BLaER1 (cell line): ENCODE measurements around the gene GABBR2.

Experiments used
- H3K27ac ChIP-seq: shearing (Covaris generic); formaldehyde crosslinking; 2 replicates; pipeline ENCODE4 v1.8.1; 2022
- H3K27me3 ChIP-seq: shearing (Covaris generic); formaldehyde crosslinking; 2 replicates; pipeline ENCODE4 v1.8.1; 2022
- H3K36me3 ChIP-seq: shearing (Covaris generic); formaldehyde crosslinking; 2 replicates; pipeline ENCODE4 v1.8.1; 2022
- H3K4me1 ChIP-seq: shearing (Covaris generic); formaldehyde crosslinking; 2 replicates; pipeline ENCODE4 v1.8.1; 2022
- H3K4me2 ChIP-seq: shearing (Covaris generic); formaldehyde crosslinking; 2 replicates; pipeline ENCODE4 v1.8.1; 2022
- H3K4me3 ChIP-seq: shearing (Covaris generic); formaldehyde crosslinking; 2 replicates; pipeline ENCODE4 v1.8.1; 2022
- H3K9ac ChIP-seq: shearing (Covaris generic); formaldehyde crosslinking; 2 replicates; pipeline ENCODE4 v1.8.1; 2022
- H3K9me3 ChIP-seq: shearing (Covaris generic); formaldehyde crosslinking; 2 replicates; pipeline ENCODE4 v1.8.1; 2022
- H4K20me1 ChIP-seq: shearing (Covaris generic); formaldehyde crosslinking; 2 replicates; pipeline ENCODE4 v1.8.1; 2022
- Cebpa-rat ChIP-seq: shearing (Covaris generic); IDR thresholded peaks from 2 replicates; pipeline ENCODE4 v1.8.1; 2022

GABBR2 gene

DNA sequence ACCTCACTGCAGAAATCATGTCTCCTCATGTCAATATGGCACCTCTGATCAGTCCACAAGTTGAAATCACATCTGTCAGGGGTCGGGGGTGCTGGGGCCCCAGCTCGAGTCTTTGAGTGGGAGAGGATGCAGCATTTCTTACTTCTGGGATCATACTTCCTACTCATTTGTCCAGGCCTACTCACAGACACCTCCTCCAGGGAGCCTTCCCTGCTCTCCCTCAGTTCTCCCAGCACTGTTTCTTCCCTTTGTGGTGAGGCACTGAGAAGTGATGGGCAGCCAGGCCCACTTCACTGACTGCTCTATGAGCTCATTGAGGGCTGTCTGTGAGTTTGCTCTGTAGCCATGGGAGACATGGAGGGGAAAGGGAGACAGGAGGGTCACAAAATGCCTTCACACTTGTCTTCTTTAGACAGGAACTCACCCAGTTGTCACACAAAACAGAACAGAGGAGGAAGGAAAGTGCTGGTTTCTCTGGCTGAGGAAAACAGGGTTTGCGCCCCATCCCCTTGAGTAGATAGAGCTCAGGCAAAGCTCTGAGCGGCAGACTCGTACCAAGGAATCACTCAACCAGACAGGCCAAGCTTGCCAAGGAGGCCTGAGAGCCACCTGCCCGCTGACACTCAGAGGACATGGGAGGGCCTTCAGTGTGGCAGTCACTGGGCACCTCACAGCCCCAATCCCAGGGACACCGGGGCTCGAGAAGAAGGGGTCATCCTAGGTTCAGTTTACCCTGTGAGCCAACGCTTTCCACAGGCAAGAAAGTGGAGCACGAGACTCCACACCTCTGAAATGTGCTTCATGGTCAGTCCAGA is 152.9 kb downstream of the GABBR2 start:
- Histone ChIP-seq H3K9ac (no peak overlapping the region), H3K4me2 (no peak overlapping the region), H3K9me3 (no peaks in the 10 kb centered on the region), H3K4me1 (no peaks in the 10 kb centered on the region), H4K20me1 (no peaks in the 10 kb centered on the region), H3K27ac (no peak overlapping the region), H3K36me3 (no peaks in the 10 kb centered on the region), H3K4me3 (no peak overlapping the region), H3K27me3 (no peaks in the 10 kb centered on the region)
- TF ChIP-seq Cebpa-rat = no peak

DNA sequence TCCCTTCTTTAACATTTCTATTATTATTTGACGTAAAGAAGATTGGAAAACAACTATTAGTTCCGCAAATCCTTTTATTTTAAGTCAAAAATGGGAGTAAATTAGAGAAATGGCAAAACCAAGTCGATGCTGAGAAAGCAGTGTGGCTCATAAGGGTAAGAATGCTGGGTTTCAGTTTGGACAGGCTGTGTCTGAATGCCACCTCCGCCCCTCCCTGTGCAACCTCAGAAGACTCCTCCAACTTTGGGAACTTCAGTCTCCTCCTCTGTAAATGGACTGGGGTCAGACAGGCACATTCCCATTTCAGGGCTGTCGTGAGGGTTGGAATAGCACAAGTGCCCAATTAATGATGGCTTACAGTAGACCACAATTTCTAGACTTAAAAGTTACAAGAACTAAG is 154.0 kb downstream of the GABBR2 start:
- H3K9ac ChIP-seq = no peak overlapping the region

DNA sequence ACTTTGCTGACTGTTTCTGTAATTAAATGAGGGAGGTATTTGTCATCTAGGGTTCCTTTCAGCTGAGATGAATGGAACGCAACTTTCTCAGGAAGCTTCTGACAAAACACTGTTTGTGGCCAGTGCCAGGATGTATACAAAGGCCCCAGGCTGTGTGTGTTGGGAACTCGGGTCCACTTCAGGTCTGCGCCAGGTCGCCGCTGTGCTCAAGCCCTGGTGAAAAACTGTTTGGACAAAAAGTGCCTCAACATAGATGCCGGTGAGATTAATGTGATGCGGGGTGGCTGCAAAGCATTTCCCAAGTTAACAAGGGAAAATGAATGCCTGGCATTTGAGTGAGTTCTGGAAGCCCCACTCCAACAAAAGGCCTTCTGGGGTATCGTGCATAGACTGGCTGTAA is 156.4 kb downstream of the GABBR2 start:
- Histone ChIP-seq H3K9me3 (no peaks in the 10 kb centered on the region), H3K36me3 (no peaks in the 10 kb centered on the region), H3K27me3 (no peaks in the 10 kb centered on the region), H3K4me2 (no peak overlapping the region), H3K4me1 (no peaks in the 10 kb centered on the region), H3K4me3 (no peak overlapping the region), H3K27ac (no peak overlapping the region), H3K9ac (no peak overlapping the region), H4K20me1 (no peaks in the 10 kb centered on the region)
- no peak for TF ChIP-seq Cebpa-rat

More for the DNA sequence above, 154.0 kb downstream of the GABBR2 start:
- Histone ChIP-seq H3K9me3 (no peaks in the 10 kb centered on the region), H3K36me3 (no peaks in the 10 kb centered on the region), H3K4me1 (no peaks in the 10 kb centered on the region), H3K4me3 (no peak overlapping the region), H4K20me1 (no peaks in the 10 kb centered on the region), H3K4me2 (no peak overlapping the region), H3K27me3 (no peaks in the 10 kb centered on the region), H3K27ac (no peak overlapping the region)
- TF ChIP-seq Cebpa-rat = no peak

DNA sequence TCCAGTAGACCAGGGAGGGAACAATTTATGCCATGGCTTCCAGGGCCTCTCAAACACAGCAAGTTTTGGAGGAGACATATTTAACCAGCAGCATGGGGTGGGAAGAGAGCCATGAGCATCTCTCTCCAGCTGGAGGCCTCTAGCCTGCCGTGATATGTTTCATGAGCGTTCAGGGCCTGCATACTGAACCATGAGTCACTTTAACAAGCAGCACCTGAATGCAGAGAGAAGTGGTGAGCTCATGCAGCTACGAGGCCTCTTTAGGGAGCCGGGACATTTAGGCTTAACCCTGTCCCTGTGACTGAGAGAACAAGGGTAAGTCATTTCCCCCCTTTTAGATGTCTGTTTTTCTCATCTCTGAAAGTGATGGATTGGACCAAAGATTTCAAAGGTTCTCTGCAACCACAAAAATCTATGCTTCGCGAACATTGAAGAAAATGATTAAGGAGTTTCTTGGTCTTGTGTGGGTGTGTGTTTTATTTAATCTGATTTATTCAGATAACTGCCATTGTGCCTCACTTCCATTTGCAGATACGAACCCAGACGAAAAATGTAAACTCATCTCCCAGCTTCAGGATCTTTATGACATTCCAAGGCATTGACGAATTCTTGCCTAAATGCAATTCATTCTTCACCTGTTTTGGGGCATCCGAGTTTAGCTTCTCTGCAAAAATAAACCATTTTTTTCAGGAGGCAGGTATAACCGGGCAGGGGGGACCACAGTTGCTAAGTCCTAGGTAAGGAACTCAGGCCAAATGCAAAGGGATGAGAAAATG is 157.0 kb downstream of the GABBR2 start:
- H3K9me3 ChIP-seq = no peaks in the 10 kb centered on the region
- no peak overlapping the region for H3K27ac ChIP-seq
- TF ChIP-seq Cebpa-rat = no peak
- no peaks in the 10 kb centered on the region for H3K27me3 ChIP-seq
- H4K20me1 ChIP-seq = no peaks in the 10 kb centered on the region
- H3K4me2 ChIP-seq = no peak overlapping the region
- H3K4me1 ChIP-seq = no peaks in the 10 kb centered on the region
- H3K36me3 ChIP-seq = no peaks in the 10 kb centered on the region
- H3K4me3 ChIP-seq = no peak overlapping the region
- H3K9ac ChIP-seq = no peak overlapping the region

DNA sequence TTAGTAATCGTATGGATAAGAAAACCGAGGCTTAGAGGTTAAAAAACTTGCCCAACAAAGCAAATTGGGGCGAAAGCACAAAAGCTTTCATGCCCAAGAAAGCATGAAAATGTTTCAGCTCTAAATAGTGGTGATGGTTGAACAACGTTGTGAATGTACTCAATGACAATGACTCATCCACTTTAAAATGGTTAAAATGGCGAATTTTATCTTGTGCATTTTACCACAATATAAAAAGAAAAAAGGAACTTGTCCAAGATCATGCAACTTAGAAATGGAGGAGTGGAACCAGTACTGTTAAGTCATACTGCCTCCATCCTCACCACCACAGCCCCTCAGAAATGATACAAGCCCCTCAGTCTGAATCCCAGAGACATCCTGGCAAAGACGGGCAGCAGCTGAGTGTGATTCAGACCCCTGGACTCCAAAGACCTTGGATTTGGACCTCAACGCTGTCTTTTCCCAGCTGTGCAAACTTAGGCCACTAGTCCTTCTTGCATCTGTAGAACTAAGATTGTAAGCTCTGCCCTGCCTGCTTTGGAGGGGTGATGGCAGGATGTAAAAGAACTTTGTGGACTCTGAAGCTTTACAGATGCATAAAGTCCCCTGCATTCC is 158.4 kb downstream of the GABBR2 start:
- H3K36me3 ChIP-seq = no peaks in the 10 kb centered on the region
- H3K4me2 ChIP-seq = no peak overlapping the region
- H3K4me1 ChIP-seq = no peaks in the 10 kb centered on the region
- H3K4me3 ChIP-seq = no peak overlapping the region
- H3K27ac ChIP-seq = no peak overlapping the region
- TF ChIP-seq Cebpa-rat = no peak
- no peaks in the 10 kb centered on the region for H4K20me1 ChIP-seq
- H3K9ac ChIP-seq = no peak overlapping the region
- H3K9me3 ChIP-seq = no peaks in the 10 kb centered on the region
- H3K27me3 ChIP-seq = no peaks in the 10 kb centered on the region

DNA sequence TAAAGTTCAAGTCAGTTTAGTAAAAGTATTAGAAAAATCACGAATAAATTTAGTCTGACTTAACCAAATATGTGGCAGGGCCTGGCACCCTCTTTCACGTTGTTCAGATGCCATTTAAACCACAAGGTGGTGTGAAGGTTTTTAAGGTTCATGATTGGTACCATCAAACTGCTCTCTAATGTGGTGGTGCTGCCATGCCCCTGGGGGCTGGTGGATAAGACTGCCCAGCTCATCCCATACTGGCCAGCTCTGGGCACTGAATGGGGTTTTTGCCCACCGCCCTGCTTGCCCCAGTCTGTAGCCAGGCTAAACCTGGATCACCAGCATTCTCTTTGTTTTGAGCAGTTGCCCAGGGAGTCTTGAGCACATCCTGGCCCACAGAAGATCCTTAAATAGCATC is 159.3 kb downstream of the GABBR2 start:
- no peaks in the 10 kb centered on the region for H3K27me3 ChIP-seq
- H3K4me1 ChIP-seq = no peaks in the 10 kb centered on the region
- TF ChIP-seq Cebpa-rat = no peak
- no peak overlapping the region for H3K4me2 ChIP-seq
- H3K27ac ChIP-seq = no peak overlapping the region
- H3K36me3 ChIP-seq = no peaks in the 10 kb centered on the region
- H3K9me3 ChIP-seq = no peaks in the 10 kb centered on the region
- no peak overlapping the region for H3K9ac ChIP-seq
- no peak overlapping the region for H3K4me3 ChIP-seq
- no peaks in the 10 kb centered on the region for H4K20me1 ChIP-seq

DNA sequence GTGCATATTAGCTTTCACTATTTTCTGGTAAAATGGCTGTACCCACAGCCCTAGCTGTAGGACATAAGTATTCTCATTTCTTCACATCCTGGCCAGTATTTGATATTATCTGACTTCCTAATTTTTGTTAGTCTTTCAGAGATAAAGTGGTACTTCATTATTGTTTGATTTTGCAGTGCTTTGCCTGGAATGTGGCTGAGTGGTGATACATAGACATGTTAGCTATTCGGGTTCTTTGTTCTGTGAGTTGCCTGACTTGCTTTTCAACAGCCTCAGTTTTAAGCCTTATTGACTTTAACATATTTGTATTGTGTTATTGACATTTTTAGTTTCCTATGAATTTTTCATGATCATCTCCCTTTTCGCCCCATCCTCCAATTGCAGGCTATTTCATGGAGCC is 161.1 kb downstream of the GABBR2 start:
- Histone ChIP-seq H3K27ac (no peak overlapping the region), H3K9me3 (no peaks in the 10 kb centered on the region), H3K4me2 (no peak overlapping the region), H3K36me3 (no peaks in the 10 kb centered on the region), H3K9ac (no peak overlapping the region), H4K20me1 (no peaks in the 10 kb centered on the region), H3K27me3 (no peaks in the 10 kb centered on the region), H3K4me1 (no peaks in the 10 kb centered on the region), H3K4me3 (no peak overlapping the region)
- no peak for TF ChIP-seq Cebpa-rat

DNA sequence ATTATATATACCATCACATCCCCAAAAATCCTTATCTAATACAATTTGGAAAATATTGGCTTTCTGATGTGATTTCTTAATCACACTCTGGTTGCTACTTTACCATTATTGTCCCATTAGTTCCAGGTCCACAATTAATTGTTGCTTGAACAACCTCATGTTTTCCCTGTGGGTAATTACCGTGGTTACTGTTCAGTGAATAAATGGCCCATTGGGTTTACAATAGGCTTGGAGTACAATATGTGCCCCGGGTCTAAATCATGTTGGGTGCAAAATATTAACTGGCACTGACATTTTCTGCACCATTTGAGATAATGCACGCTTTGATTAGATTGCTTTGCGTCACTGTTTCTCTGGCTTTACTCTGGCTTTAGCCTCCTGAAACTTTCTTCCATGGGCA is 163.7 kb downstream of the GABBR2 start:
- Histone ChIP-seq H3K4me3 (no peak overlapping the region), H3K4me1 (no peaks in the 10 kb centered on the region), H3K27ac (no peak overlapping the region), H4K20me1 (no peaks in the 10 kb centered on the region), H3K9ac (no peak overlapping the region), H3K4me2 (no peak overlapping the region), H3K27me3 (no peaks in the 10 kb centered on the region), H3K9me3 (no peaks in the 10 kb centered on the region), H3K36me3 (no peaks in the 10 kb centered on the region)
- no peak for TF ChIP-seq Cebpa-rat

DNA sequence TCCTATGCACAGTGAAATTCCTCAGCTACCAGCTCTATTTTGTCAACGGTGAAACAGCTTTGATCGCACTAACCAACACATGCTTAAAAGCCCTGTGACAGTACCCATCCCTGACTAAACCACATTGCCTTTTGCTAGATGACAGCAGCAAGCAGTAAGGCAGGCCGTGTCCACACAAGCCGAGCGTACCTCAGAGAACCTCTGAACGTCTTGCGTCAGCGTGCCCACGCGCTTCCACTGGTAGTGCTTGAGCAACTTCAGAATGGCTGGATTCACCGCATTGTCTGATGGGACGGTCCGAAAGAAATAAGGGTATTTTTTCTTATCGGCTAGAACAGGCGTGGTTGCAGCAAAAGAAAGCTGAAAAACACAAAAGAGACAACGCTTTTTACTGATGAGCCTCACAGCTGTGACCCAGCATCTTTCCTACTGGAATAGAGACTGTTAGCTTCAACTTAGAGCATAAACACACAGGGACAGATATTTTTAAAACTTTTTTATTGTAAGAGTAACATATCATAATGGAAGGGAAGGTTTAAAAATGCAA is 167.0 kb downstream of the GABBR2 start:
- H3K36me3 ChIP-seq = no peaks in the 10 kb centered on the region
- no peaks in the 10 kb centered on the region for H3K27me3 ChIP-seq
- H3K4me1 ChIP-seq = 0 out of 2 replicates have a peak, but pooled peaks cover 7% of the 10 kb centered on the region
- no peak overlapping the region for H3K4me3 ChIP-seq
- H3K9ac ChIP-seq = no peak overlapping the region
- H3K4me2 ChIP-seq = no peak overlapping the region
- no peaks in the 10 kb centered on the region for H4K20me1 ChIP-seq
- no peak for TF ChIP-seq Cebpa-rat
- no peaks in the 10 kb centered on the region for H3K9me3 ChIP-seq
- H3K27ac ChIP-seq = no peak overlapping the region

DNA sequence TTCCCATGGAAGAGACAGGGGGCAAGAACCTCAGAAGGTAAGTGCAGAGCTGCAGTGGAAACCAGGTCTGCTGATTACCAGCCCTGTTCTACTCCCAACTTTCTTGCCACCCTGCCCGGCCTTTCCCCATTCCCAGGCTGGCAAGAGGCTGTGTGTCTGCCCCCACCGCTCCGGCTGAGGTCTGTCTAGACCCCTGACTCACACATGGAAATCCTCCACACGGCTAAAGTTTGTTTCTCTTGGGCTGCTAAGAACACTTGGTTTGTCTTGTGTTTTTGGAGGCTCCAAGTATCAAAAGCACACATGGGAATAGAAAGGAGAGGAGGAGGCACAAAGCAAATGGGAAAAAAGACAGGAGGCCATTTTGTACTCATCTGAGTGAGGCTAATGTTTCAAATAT is 168.3 kb downstream of the GABBR2 start:
- H4K20me1 ChIP-seq = no peaks in the 10 kb centered on the region
- no peaks in the 10 kb centered on the region for H3K27me3 ChIP-seq
- H3K4me1 ChIP-seq = 0 out of 2 replicates have a peak, but pooled peaks cover 7% of the 10 kb centered on the region

More for the DNA sequence above, 168.3 kb downstream of the GABBR2 start:
- Histone ChIP-seq H3K27ac (no peak overlapping the region), H3K4me3 (no peak overlapping the region), H3K4me2 (no peak overlapping the region), H3K36me3 (no peaks in the 10 kb centered on the region), H3K9ac (no peak overlapping the region), H3K9me3 (no peaks in the 10 kb centered on the region)
- no peak for TF ChIP-seq Cebpa-rat
